ENCODE measurements around the gene ADGRG3. TPM values are rescaled to one million over a fixed set of nuclear protein-coding genes. Genes with fewer than 3 reads are reported as not detected.

Gene ADGRG3
- total and polyA plus RNA-seq, 2 donors from 2014 or later = 0.17 to 1.8 TPM

- H3K9ac ChIP-seq (ENCODE audit: low read length in 3 of 3) = peak overlapping the region in 2 of 3 donors; percentile 19 to 74
- H3K36me3 ChIP-seq (ENCODE audit: control insufficient read depth in 2 of 3, insufficient read depth in 3 of 3, low read length in 3 of 3) = peaks cover 0 to 5% (median 0%) of the 10 kb centered on the region in 3 donors
- H3K4me1 ChIP-seq (ENCODE audit: control insufficient read depth in 2 of 3, insufficient read depth in 2 of 3, low read depth in 1 of 3, low read length in 3 of 3) = peaks cover 2 to 77% (median 68%) of the 10 kb centered on the region in 3 donors
- no peaks in the 10 kb centered on the region for H3K27me3 ChIP-seq (ENCODE audit: control insufficient read depth, insufficient read depth, low read length)
- FAIRE-seq (no peak), DNase-seq (peak in 4 of 5 donors; percentile 55 to 91 (median 74))
- H3K9me3 ChIP-seq (ENCODE audit: control insufficient read depth in 2 of 3, insufficient read depth in 1 of 3, low read length in 3 of 3) = no peaks in the 10 kb centered on the region
- no peak for TF ChIP-seq CTCF (IDR thresholded peaks at IDR 0.05; ENCODE audit: borderline replicate concordance, extremely low read depth, insufficient read depth)
- H3K4me3 ChIP-seq (ENCODE audit: low read length in 3 of 3) = peak overlapping the region in 2 of 3 donors; percentile 53 to 73
- H3K27ac ChIP-seq (ENCODE audit: low read depth in 2 of 2, low read length in 2 of 2) = peak overlapping the region; percentile 91 to 99
- intact Hi-C loops (cut with DNase I) = no loop called here
Measured at GRCh38 chr16:57623251-57624043, 44.7 kb upstream of the ADGRG3 start.

DNA sequence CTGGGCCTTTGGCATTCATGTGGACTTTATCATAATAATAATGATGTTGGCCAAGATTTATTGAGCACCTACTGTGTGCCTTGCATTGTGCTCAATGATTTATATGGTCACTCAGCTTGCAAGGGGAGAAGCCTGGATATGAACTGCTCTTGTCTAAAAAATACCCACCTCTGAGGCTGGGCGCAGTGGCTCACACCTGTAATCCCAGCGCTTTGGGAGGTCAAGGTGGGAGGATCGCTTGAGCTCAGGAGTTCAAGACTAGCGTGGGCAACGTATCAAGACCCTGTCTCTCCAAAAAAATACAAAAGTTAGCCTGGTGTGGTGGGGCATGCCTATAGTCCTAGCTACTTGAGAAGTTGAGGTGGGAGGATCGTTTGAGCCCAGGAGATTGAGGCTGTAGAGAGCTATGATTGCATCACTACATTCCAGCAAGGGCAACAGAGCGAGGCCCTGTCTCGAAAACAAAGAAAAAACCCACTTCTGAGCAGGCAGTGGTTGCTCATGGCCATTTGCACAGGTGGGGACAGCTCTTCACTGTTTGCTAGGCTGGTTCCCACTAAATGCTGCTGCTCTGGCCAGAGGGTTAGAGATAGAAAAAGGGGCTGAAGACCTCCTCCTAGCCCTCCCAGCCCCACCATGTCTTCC is 43.9 kb upstream of the ADGRG3 start:
- peaks cover 0 to 2% (median 0%) of the 10 kb centered on the region in 3 donors for H3K9me3 ChIP-seq (ENCODE audit: control insufficient read depth in 2 of 3, insufficient read depth in 1 of 3, low read length in 3 of 3)
- no peak for FAIRE-seq
- TF ChIP-seq CTCF (IDR thresholded peaks at IDR 0.05; ENCODE audit: borderline replicate concordance, extremely low read depth, insufficient read depth) = no peak
- H3K4me1 ChIP-seq (ENCODE audit: control insufficient read depth in 2 of 3, insufficient read depth in 2 of 3, low read depth in 1 of 3, low read length in 3 of 3) = peaks cover 6 to 75% (median 68%) of the 10 kb centered on the region in 3 donors
- H3K27me3 ChIP-seq (ENCODE audit: control insufficient read depth, insufficient read depth, low read length) = peaks cover 2% of the 10 kb centered on the region
- H3K4me3 ChIP-seq (ENCODE audit: low read length in 3 of 3) = peak overlapping the region in 1 of 3 donors; percentile 73
- DNase-seq = peak; percentile 46 to 86 (median 69)
- H3K9ac ChIP-seq (ENCODE audit: low read length in 3 of 3) = peak overlapping the region in 2 of 3 donors; percentile 45 to 74
- peak overlapping the region; percentile 98 to 99 for H3K27ac ChIP-seq (ENCODE audit: low read depth in 2 of 2, low read length in 2 of 2)
- peaks cover 0 to 5% (median 0%) of the 10 kb centered on the region in 3 donors for H3K36me3 ChIP-seq (ENCODE audit: control insufficient read depth in 2 of 3, insufficient read depth in 3 of 3, low read length in 3 of 3)
- intact Hi-C loops (cut with DNase I) = no loop called here

- H3K4me3 ChIP-seq (ENCODE audit: low read length in 3 of 3) = no peak overlapping the region
- H3K9me3 ChIP-seq (ENCODE audit: control insufficient read depth in 2 of 3, insufficient read depth in 1 of 3, low read length in 3 of 3) = peaks cover 0 to 2% (median 0%) of the 10 kb centered on the region in 3 donors
- no peak for TF ChIP-seq CTCF (IDR thresholded peaks at IDR 0.05; ENCODE audit: borderline replicate concordance, extremely low read depth, insufficient read depth)
- H3K27ac ChIP-seq (ENCODE audit: low read depth in 2 of 2, low read length in 2 of 2) = peak overlapping the region; percentile 98 to 99
- intact Hi-C loops (cut with DNase I) = no loop called here
- FAIRE-seq = no peak
- H3K9ac ChIP-seq (ENCODE audit: low read length in 3 of 3) = peak overlapping the region in 1 of 3 donors; percentile 74
- H3K4me1 ChIP-seq (ENCODE audit: control insufficient read depth in 2 of 3, insufficient read depth in 2 of 3, low read depth in 1 of 3, low read length in 3 of 3) = peaks cover 6 to 74% (median 65%) of the 10 kb centered on the region in 3 donors
- peaks cover 0 to 5% (median 0%) of the 10 kb centered on the region in 3 donors for H3K36me3 ChIP-seq (ENCODE audit: control insufficient read depth in 2 of 3, insufficient read depth in 3 of 3, low read length in 3 of 3)
- H3K27me3 ChIP-seq (ENCODE audit: control insufficient read depth, insufficient read depth, low read length) = peaks cover 2% of the 10 kb centered on the region
- DNase-seq = peak in 1 of 5 donors; percentile 46
Measured at GRCh38 chr16:57624806-57625500, 43.2 kb upstream of the ADGRG3 start.

All from kidney (tissue), 14 donors.